C4-2B (cell line): ENCODE results near the gene CLRN1.

ENCODE experiments used
- H3K27ac ChIP-seq: fragments of 450-650 bp; 2 replicates; pipeline ENCODE4 v1.5.1; 2017
- ZFX ChIP-seq: fragments of 450-650 bp; IDR thresholded peaks from 2 replicates; pipeline ENCODE4 v1.6.1; 2017
- TF ChIP-seq, protein P1 (sequence below): fragments of 450-650 bp; conservative IDR thresholded peaks from 2 replicates; pipeline ENCODE4 v1.5.1; 2017; ENCODE audit warnings: mild to moderate bottlenecking

Gene CLRN1

GRCh38 chr3:150960708-150961684, 11.5 kb downstream of the CLRN1 start:
- TF ChIP-seq ZFX, result no peak
- TF ChIP-seq, protein P1, sequence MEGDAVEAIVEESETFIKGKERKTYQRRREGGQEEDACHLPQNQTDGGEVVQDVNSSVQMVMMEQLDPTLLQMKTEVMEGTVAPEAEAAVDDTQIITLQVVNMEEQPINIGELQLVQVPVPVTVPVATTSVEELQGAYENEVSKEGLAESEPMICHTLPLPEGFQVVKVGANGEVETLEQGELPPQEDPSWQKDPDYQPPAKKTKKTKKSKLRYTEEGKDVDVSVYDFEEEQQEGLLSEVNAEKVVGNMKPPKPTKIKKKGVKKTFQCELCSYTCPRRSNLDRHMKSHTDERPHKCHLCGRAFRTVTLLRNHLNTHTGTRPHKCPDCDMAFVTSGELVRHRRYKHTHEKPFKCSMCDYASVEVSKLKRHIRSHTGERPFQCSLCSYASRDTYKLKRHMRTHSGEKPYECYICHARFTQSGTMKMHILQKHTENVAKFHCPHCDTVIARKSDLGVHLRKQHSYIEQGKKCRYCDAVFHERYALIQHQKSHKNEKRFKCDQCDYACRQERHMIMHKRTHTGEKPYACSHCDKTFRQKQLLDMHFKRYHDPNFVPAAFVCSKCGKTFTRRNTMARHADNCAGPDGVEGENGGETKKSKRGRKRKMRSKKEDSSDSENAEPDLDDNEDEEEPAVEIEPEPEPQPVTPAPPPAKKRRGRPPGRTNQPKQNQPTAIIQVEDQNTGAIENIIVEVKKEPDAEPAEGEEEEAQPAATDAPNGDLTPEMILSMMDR, result no peak
- no peak overlapping the region for H3K27ac ChIP-seq

- H3K27ac ChIP-seq, result no peak overlapping the region
- TF ChIP-seq ZFX, result no peak
- TF ChIP-seq, protein P1, result no peak
Measured at GRCh38 chr3:150958683-150959082, 13.8 kb downstream of the CLRN1 start.

GRCh38 chr3:150956376-150956775, 16.2 kb downstream of the CLRN1 start:
- H3K27ac ChIP-seq, result no peak overlapping the region
- TF ChIP-seq, protein P1, result no peak

DNA sequence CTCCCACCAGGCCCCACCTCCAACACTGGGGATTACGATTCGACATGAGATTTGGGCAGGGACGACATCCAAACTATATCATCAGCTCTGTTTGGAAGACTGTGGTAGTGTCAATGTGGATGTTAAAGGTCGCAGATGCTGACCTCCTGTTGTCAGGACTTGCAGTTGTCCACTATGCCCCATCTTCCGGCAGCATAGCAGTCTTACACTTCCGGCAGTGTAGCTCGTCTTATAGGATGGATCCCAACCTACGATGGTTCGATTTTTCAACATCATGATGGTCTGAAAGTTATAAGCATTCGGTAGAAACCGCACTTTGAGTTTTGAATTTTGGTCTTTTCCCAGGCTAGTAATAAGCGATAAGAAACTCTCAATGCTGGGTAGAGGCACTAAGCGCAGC, 20.6 kb downstream of the CLRN1 start:
- TF ChIP-seq, protein P1, result no peak
- TF ChIP-seq ZFX, result no peak
- no peak overlapping the region for H3K27ac ChIP-seq

GRCh38 chr3:150945226-150946032, 27.1 kb downstream of the CLRN1 start:
- no peak overlapping the region for H3K27ac ChIP-seq
- TF ChIP-seq, protein P1, result no peak
- TF ChIP-seq ZFX, result no peak

- TF ChIP-seq, protein P1, result no peak
- TF ChIP-seq ZFX, result no peak
- no peak overlapping the region for H3K27ac ChIP-seq
Measured at GRCh38 chr3:150942221-150942620, 30.3 kb downstream of the CLRN1 start.

GRCh38 chr3:150936693-150937092, 35.8 kb downstream of the CLRN1 start:
- no peak overlapping the region for H3K27ac ChIP-seq
- TF ChIP-seq, protein P1, result no peak
- no peak for TF ChIP-seq ZFX
